ENCODE data around the gene GLDN.
A peak's percentile ranks its signal among the peaks of the same experiment; 100 is the strongest.

GLDN gene

DNA sequence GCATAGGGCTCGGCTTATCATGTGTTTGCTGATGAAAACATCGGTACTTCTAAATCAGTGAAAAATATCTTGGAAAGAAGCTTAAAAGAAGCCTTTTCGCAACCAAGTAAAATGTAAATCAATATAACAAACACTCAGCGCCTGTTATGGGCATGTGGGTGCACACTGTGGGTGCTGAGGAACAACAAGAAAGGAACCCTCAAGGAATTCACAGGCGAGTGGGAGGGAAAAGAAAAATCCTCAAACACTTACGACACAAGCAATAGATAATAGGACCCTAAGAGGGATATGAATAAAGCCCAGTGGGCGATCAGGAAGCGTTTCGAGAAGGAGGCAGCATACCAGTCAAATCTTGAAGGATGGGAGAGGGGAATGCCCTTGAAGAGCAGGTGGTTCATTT, 21.9 kb downstream of the GLDN start:
- peaks cover 5% of the 10 kb centered on the region; the same call in 1 of the 2 replicates for H3K4me1 ChIP-seq (ENCODE audit: control insufficient read depth, insufficient read depth, low read length)
- no peak overlapping the region for H3K27ac ChIP-seq (ENCODE audit: extremely low read depth, low read depth, low read length)
- H3K9me3 ChIP-seq (ENCODE audit: control insufficient read depth, insufficient read depth, low read depth, low read length) = no peaks in the 10 kb centered on the region
- no peak for TF ChIP-seq ZSCAN23 (tag by site-specific recombination; IDR thresholded peaks at IDR 0.05)
- TF ChIP-seq ZNF146 (tag by site-specific recombination; IDR thresholded peaks at IDR 0.05) = no peak
- TF ChIP-seq EGR2 (tag by site-specific recombination; IDR thresholded peaks at IDR 0.05; ENCODE audit: low read depth) = peak; percentile 95
- TF ChIP-seq ZNF571 (tag by site-specific recombination; IDR thresholded peaks at IDR 0.05) = no peak
- TF ChIP-seq ZFHX2 (tag by site-specific recombination; conservative IDR thresholded peaks at IDR 0.05) = peak; percentile 83
- no peak for TF ChIP-seq ZNF133 (tag by site-specific recombination; IDR thresholded peaks at IDR 0.05)
- ChIA-PET CTCF (interaction anchor here (0.8 to 2.1 kb wide), 2 partner anchors 19 to 200 kb away, joined by 3 to 5 read pairs; no protein-coding TSS in a partner anchor), POLR2A (no interaction called here)
- H3K4me3 ChIP-seq (ENCODE audit: low read depth, low read length) = no peak overlapping the region
- H3K36me3 ChIP-seq (ENCODE audit: control insufficient read depth in 2 of 2, insufficient read depth in 1 of 2, low read length in 2 of 2) = no peaks in the 10 kb centered on the region

DNA sequence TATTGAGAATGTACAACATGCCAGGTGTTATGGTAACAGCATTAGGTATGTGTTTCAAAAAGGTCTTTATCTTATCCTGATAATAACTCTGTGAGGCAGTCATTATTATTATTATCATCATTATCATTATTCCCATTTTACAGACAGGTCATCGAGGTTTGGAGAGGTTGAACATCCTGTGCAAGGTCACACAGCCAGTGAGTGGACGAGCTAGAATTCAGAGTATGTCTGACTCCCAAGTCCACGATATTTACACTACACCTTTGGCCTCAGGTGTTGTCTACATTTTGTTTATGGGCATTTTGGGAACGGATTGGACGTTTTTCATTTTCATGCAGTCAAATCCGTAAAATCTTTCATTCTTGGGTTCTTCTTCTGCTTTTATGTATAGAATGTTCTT, 24.0 kb downstream of the GLDN start:
- H3K4me3 ChIP-seq (ENCODE audit: low read depth, low read length) = no peak overlapping the region

DNA sequence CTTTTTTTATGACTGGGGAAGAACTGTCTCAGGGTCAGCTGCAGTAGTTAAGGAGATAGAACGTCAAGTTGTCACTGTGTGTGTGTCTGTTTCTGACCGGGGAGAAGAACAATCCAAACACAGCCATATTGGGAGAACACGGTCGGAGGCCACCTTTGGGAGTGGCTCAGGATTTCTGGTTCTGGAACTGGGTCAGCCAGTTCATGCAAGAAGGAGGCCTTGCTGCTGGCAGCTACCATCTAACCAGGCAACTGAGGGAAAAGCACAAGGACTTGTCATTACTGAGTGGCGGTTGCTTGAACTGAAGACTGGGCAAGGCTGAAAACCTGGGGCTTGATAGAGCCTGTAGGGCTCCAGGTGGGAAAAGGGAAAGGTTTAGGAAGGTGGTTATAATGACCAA, 24.6 kb downstream of the GLDN start:
- no peaks in the 10 kb centered on the region for H3K9me3 ChIP-seq (ENCODE audit: control insufficient read depth, insufficient read depth, low read depth, low read length)
- H3K4me1 ChIP-seq (ENCODE audit: control insufficient read depth, insufficient read depth, low read length) = peaks cover 8% of the 10 kb centered on the region; the same call in 1 of the 2 replicates
- TF ChIP-seq RBAK (tag by site-specific recombination; IDR thresholded peaks at IDR 0.05) = no peak
- no peak for TF ChIP-seq ZNF571 (tag by site-specific recombination; IDR thresholded peaks at IDR 0.05)
- TF ChIP-seq, protein P1, sequence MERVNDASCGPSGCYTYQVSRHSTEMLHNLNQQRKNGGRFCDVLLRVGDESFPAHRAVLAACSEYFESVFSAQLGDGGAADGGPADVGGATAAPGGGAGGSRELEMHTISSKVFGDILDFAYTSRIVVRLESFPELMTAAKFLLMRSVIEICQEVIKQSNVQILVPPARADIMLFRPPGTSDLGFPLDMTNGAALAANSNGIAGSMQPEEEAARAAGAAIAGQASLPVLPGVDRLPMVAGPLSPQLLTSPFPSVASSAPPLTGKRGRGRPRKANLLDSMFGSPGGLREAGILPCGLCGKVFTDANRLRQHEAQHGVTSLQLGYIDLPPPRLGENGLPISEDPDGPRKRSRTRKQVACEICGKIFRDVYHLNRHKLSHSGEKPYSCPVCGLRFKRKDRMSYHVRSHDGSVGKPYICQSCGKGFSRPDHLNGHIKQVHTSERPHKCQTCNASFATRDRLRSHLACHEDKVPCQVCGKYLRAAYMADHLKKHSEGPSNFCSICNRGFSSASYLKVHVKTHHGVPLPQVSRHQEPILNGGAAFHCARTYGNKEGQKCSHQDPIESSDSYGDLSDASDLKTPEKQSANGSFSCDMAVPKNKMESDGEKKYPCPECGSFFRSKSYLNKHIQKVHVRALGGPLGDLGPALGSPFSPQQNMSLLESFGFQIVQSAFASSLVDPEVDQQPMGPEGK (tag by site-specific recombination; IDR thresholded peaks at IDR 0.05) = no peak
- TF ChIP-seq, protein P2, sequence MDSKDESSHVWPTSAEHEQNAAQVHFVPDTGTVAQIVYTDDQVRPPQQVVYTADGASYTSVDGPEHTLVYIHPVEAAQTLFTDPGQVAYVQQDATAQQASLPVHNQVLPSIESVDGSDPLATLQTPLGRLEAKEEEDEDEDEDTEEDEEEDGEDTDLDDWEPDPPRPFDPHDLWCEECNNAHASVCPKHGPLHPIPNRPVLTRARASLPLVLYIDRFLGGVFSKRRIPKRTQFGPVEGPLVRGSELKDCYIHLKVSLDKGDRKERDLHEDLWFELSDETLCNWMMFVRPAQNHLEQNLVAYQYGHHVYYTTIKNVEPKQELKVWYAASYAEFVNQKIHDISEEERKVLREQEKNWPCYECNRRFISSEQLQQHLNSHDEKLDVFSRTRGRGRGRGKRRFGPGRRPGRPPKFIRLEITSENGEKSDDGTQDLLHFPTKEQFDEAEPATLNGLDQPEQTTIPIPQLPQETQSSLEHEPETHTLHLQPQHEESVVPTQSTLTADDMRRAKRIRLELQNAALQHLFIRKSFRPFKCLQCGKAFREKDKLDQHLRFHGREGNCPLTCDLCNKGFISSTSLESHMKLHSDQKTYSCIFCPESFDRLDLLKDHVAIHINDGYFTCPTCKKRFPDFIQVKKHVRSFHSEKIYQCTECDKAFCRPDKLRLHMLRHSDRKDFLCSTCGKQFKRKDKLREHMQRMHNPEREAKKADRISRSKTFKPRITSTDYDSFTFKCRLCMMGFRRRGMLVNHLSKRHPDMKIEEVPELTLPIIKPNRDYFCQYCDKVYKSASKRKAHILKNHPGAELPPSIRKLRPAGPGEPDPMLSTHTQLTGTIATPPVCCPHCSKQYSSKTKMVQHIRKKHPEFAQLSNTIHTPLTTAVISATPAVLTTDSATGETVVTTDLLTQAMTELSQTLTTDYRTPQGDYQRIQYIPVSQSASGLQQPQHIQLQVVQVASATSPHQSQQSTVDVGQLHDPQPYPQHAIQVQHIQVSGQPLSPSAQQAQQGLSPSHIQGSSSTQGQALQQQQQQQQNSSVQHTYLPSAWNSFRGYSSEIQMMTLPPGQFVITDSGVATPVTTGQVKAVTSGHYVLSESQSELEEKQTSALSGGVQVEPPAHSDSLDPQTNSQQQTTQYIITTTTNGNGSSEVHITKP (tag by site-specific recombination; IDR thresholded peaks at IDR 0.05) = 0 out of 2 replicates have a peak, but pooled peaks have one; percentile 18
- TF ChIP-seq, protein P3, sequence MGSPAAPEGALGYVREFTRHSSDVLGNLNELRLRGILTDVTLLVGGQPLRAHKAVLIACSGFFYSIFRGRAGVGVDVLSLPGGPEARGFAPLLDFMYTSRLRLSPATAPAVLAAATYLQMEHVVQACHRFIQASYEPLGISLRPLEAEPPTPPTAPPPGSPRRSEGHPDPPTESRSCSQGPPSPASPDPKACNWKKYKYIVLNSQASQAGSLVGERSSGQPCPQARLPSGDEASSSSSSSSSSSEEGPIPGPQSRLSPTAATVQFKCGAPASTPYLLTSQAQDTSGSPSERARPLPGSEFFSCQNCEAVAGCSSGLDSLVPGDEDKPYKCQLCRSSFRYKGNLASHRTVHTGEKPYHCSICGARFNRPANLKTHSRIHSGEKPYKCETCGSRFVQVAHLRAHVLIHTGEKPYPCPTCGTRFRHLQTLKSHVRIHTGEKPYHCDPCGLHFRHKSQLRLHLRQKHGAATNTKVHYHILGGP (tag by site-specific recombination; IDR thresholded peaks at IDR 0.05) = no peak
- no peak for TF ChIP-seq ZNF660 (tag by site-specific recombination; IDR thresholded peaks at IDR 0.05)
- TF ChIP-seq, protein P4, sequence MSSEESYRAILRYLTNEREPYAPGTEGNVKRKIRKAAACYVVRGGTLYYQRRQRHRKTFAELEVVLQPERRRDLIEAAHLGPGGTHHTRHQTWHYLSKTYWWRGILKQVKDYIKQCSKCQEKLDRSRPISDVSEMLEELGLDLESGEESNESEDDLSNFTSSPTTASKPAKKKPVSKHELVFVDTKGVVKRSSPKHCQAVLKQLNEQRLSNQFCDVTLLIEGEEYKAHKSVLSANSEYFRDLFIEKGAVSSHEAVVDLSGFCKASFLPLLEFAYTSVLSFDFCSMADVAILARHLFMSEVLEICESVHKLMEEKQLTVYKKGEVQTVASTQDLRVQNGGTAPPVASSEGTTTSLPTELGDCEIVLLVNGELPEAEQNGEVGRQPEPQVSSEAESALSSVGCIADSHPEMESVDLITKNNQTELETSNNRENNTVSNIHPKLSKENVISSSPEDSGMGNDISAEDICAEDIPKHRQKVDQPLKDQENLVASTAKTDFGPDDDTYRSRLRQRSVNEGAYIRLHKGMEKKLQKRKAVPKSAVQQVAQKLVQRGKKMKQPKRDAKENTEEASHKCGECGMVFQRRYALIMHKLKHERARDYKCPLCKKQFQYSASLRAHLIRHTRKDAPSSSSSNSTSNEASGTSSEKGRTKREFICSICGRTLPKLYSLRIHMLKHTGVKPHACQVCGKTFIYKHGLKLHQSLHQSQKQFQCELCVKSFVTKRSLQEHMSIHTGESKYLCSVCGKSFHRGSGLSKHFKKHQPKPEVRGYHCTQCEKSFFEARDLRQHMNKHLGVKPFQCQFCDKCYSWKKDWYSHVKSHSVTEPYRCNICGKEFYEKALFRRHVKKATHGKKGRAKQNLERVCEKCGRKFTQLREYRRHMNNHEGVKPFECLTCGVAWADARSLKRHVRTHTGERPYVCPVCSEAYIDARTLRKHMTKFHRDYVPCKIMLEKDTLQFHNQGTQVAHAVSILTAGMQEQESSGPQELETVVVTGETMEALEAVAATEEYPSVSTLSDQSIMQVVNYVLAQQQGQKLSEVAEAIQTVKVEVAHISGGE (tag by site-specific recombination; conservative IDR thresholded peaks at IDR 0.05; ENCODE audit: low read depth) = no peak
- H3K36me3 ChIP-seq (ENCODE audit: control insufficient read depth in 2 of 2, insufficient read depth in 1 of 2, low read length in 2 of 2) = no peaks in the 10 kb centered on the region
- CTCF ChIA-PET = no interaction called here
- POLR2A ChIA-PET = no interaction called here
- no peak overlapping the region for H3K4me3 ChIP-seq (ENCODE audit: low read depth, low read length)
- H3K27ac ChIP-seq (ENCODE audit: extremely low read depth, low read depth, low read length) = no peak overlapping the region

More for the DNA sequence above, 24.0 kb downstream of the GLDN start:
- TF ChIP-seq ZFP3 (tag by site-specific recombination; IDR thresholded peaks at IDR 0.05; ENCODE audit: low read depth) (no peak), ZXDB (tag by site-specific recombination; IDR thresholded peaks at IDR 0.05) (no peak), ZNF768 (tag by site-specific recombination; IDR thresholded peaks at IDR 0.05) (no peak), ZNF416 (tag by site-specific recombination; IDR thresholded peaks at IDR 0.05) (no peak), ZNF174 (tag by site-specific recombination; IDR thresholded peaks at IDR 0.05) (no peak), HOXC10 (CRISPR knock-in tag; IDR thresholded peaks at IDR 0.05) (no peak)
- TF ChIP-seq, protein P5, sequence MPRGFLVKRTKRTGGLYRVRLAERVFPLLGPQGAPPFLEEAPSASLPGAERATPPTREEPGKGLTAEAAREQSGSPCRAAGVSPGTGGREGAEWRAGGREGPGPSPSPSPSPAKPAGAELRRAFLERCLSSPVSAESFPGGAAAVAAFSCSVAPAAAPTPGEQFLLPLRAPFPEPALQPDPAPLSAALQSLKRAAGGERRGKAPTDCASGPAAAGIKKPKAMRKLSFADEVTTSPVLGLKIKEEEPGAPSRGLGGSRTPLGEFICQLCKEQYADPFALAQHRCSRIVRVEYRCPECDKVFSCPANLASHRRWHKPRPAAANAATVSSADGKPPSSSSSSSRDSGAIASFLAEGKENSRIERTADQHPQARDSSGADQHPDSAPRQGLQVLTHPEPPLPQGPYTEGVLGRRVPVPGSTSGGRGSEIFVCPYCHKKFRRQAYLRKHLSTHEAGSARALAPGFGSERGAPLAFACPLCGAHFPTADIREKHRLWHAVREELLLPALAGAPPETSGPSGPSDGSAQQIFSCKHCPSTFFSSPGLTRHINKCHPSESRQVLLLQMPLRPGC (tag by site-specific recombination; IDR thresholded peaks at IDR 0.05) = no peak
- TF ChIP-seq, protein P6, sequence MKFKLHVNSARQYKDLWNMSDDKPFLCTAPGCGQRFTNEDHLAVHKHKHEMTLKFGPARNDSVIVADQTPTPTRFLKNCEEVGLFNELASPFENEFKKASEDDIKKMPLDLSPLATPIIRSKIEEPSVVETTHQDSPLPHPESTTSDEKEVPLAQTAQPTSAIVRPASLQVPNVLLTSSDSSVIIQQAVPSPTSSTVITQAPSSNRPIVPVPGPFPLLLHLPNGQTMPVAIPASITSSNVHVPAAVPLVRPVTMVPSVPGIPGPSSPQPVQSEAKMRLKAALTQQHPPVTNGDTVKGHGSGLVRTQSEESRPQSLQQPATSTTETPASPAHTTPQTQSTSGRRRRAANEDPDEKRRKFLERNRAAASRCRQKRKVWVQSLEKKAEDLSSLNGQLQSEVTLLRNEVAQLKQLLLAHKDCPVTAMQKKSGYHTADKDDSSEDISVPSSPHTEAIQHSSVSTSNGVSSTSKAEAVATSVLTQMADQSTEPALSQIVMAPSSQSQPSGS (tag by site-specific recombination; IDR thresholded peaks at IDR 0.05; ENCODE audit: low read depth) = no peak
- CTCF ChIA-PET = interaction anchor here (0.7 to 2.1 kb wide), 3 partner anchors 17 to 84 kb away, joined by 4 to 5 read pairs (median 4); no protein-coding TSS in a partner anchor
- H3K4me1 ChIP-seq (ENCODE audit: control insufficient read depth, insufficient read depth, low read length) = peaks cover 8% of the 10 kb centered on the region; the same call in 1 of the 2 replicates
- H3K9me3 ChIP-seq (ENCODE audit: control insufficient read depth, insufficient read depth, low read depth, low read length) = no peaks in the 10 kb centered on the region
- H3K36me3 ChIP-seq (ENCODE audit: control insufficient read depth in 2 of 2, insufficient read depth in 1 of 2, low read length in 2 of 2) = no peaks in the 10 kb centered on the region
- POLR2A ChIA-PET = no interaction called here
- H3K27ac ChIP-seq (ENCODE audit: extremely low read depth, low read depth, low read length) = no peak overlapping the region
